Skeletal muscle cell (primary cell): Measurements from ENCODE around the gene PLAAT4.
A peak's percentile ranks its signal among the peaks of the same experiment; 100 is the strongest.

Experiments used
- DNase-seq: peaks from one replicate; pipeline ENCODE4 v3.0.0-alpha.2; 2010; ENCODE audit warnings: low read depth
- H3K4me3 ChIP-seq: 2 replicates; pipeline ENCODE4 v1.5.1; 2011; ENCODE audit warnings: low read depth, mild to moderate bottlenecking, control low read depth, low read length, moderate library complexity

The PLAAT4 gene

GRCh38 chr11:63536669-63537292 lies at the start of gene PLAAT4:
TSS of gene PLAAT4 (plus strand) at chr11:63536808. CDS start at chr11:63536869, 61 bp downstream.
- no peak for DNase-seq
- peak within 1 kb of the TSS; percentile 30 for H3K4me3 ChIP-seq

- no peak for DNase-seq
- no peak overlapping the region for H3K4me3 ChIP-seq
Measured at GRCh38 chr11:63488789-63489188, 47.8 kb upstream of the PLAAT4 start.

- no peak overlapping the region for H3K4me3 ChIP-seq
- peak; percentile 18 for DNase-seq
Measured at GRCh38 chr11:63489879-63490278, 46.7 kb upstream of the PLAAT4 start.

- H3K4me3 ChIP-seq, result peak within 1 kb of the TSS; percentile 34
- no peak for DNase-seq
Measured at GRCh38 chr11:63490551-63491239, 45.9 kb upstream of the PLAAT4 start, which contains the start of gene PLAAT5. TSS of gene PLAAT5 (minus strand) at chr11:63491167. CDS start at chr11:63491034, 133 bp downstream.

- DNase-seq, result no peak
- H3K4me3 ChIP-seq, result peak overlapping the region; percentile 34
Measured at GRCh38 chr11:63491240-63491587, 45.4 kb upstream of the PLAAT4 start.

GRCh38 chr11:63491636-63492372 lies 44.8 kb upstream of the PLAAT4 start:
- H3K4me3 ChIP-seq, result no peak overlapping the region
- DNase-seq, result no peak

- H3K4me3 ChIP-seq, result no peak overlapping the region
Measured at GRCh38 chr11:63492441-63492840, 44.2 kb upstream of the PLAAT4 start.

GRCh38 chr11:63493127-63493526 lies 43.5 kb upstream of the PLAAT4 start:
- DNase-seq, result no peak
- H3K4me3 ChIP-seq, result no peak overlapping the region

More at GRCh38 chr11:63492441-63492840, 44.2 kb upstream of the PLAAT4 start:
- DNase-seq, result no peak

- DNase-seq, result no peak
Measured at GRCh38 chr11:63494975-63495374, 41.6 kb upstream of the PLAAT4 start.

GRCh38 chr11:63499874-63500273 lies 36.7 kb upstream of the PLAAT4 start:
- no peak overlapping the region for H3K4me3 ChIP-seq
- no peak for DNase-seq

More at GRCh38 chr11:63494975-63495374, 41.6 kb upstream of the PLAAT4 start:
- no peak overlapping the region for H3K4me3 ChIP-seq

GRCh38 chr11:63501236-63501635 lies 35.4 kb upstream of the PLAAT4 start:
- DNase-seq, result no peak
- H3K4me3 ChIP-seq, result no peak overlapping the region

GRCh38 chr11:63502252-63502820 lies 34.3 kb upstream of the PLAAT4 start:
- no peak overlapping the region for H3K4me3 ChIP-seq
- DNase-seq, result no peak

GRCh38 chr11:63503492-63503891 lies 33.1 kb upstream of the PLAAT4 start:
- no peak for DNase-seq
- H3K4me3 ChIP-seq, result no peak overlapping the region

- no peak overlapping the region for H3K4me3 ChIP-seq
- no peak for DNase-seq
Measured at GRCh38 chr11:63504054-63504453, 32.6 kb upstream of the PLAAT4 start.

GRCh38 chr11:63504933-63505586 lies 31.5 kb upstream of the PLAAT4 start:
- no peak for DNase-seq
- no peak overlapping the region for H3K4me3 ChIP-seq

- H3K4me3 ChIP-seq, result no peak within 1 kb of the TSS
- DNase-seq, result no peak
Measured at GRCh38 chr11:63505857-63506528, 30.6 kb upstream of the PLAAT4 start, which contains the start of gene LGALS12. TSS of gene LGALS12 (plus strand) at chr11:63506084. CDS start at chr11:63506459, 375 bp downstream.

GRCh38 chr11:63506876-63507275 lies 29.7 kb upstream of the PLAAT4 start:
- H3K4me3 ChIP-seq, result no peak overlapping the region
- no peak for DNase-seq

GRCh38 chr11:63507511-63507910 lies 29.1 kb upstream of the PLAAT4 start:
- no peak overlapping the region for H3K4me3 ChIP-seq
- DNase-seq, result no peak

GRCh38 chr11:63508009-63508408 lies 28.6 kb upstream of the PLAAT4 start:
- no peak for DNase-seq
- no peak overlapping the region for H3K4me3 ChIP-seq
